Neural progenitor cell (in vitro differentiated cells): Measurements from ENCODE around the gene NOMO2.
"Not testable (repeated sequence)": the region's sequence is repeated elsewhere in the genome, so short reads cannot be mapped to it uniquely, and the experiment has no call there.

Source experiments
- CTCF ChIP-seq: fragments of 200-600 bp; sonication (generic); IDR thresholded peaks from 2 replicates; pipeline ENCODE4 v1.5.1; 2017; ENCODE audit warnings: antibody characterized with exemption, mild to moderate bottlenecking
- EZH2 ChIP-seq: fragments of 200-600 bp; sonication (generic); IDR thresholded peaks from 2 replicates; pipeline ENCODE4 v1.6.1; 2017; ENCODE audit warnings: antibody characterized with exemption, mild to moderate bottlenecking, moderate library complexity
- EZH2phosphoT487 ChIP-seq: fragments of 200-600 bp; sonication (generic); IDR thresholded peaks from 2 replicates; pipeline ENCODE4 v1.6.1; 2017; ENCODE audit warnings: antibody characterized with exemption

DNA sequence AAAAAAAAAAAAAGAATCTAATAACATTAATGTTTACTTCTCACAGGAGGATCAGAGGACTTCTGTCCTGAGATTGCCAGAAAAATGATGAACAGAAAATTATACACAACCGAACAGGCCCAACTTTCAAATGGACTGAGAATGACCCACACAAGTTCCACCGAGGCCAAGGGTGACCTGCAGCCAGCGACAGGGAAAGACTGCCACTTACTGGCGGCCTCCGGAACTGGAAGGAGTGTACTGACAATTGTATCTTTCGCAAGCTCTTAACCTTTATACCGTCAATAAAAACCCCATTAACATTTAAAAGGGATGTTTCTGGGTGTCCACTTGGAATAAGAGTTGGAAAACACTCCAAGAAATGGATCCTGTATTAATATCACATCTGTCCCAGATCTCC is 63.5 kb downstream of the NOMO2 start:
- TF ChIP-seq CTCF, EZH2, EZH2phosphoT487: not testable (repeated sequence)
